ENCODE results near the gene ZNF467.

ZNF467 gene

GRCh38 chr7:149785983-149786382 is 12.6 kb upstream of the ZNF467 start:
- no peak for DNase-seq (ENCODE audit: extremely low read depth, low read depth)
- TF ChIP-seq CTCF (IDR thresholded peaks at IDR 0.05; ENCODE audit: low read depth, low read length) = no peak

- no peak for DNase-seq (ENCODE audit: extremely low read depth, low read depth)
- no peak for TF ChIP-seq CTCF (IDR thresholded peaks at IDR 0.05; ENCODE audit: low read depth, low read length)
Measured at GRCh38 chr7:149785402-149785801, 12.0 kb upstream of the ZNF467 start.

GRCh38 chr7:149784251-149784608 is 10.8 kb upstream of the ZNF467 start:
- DNase-seq (ENCODE audit: extremely low read depth, low read depth) = no peak
- no peak for TF ChIP-seq CTCF (IDR thresholded peaks at IDR 0.05; ENCODE audit: low read depth, low read length)

GRCh38 chr7:149783386-149784250 is 10.2 kb upstream of the ZNF467 start:
- DNase-seq (ENCODE audit: extremely low read depth, low read depth) = no peak
- no peak for TF ChIP-seq CTCF (IDR thresholded peaks at IDR 0.05; ENCODE audit: low read depth, low read length)

- no peak for DNase-seq (ENCODE audit: extremely low read depth, low read depth)
Measured at GRCh38 chr7:149782682-149783345, 9.4 kb upstream of the ZNF467 start.

GRCh38 chr7:149781921-149782320 is 8.5 kb upstream of the ZNF467 start:
- TF ChIP-seq CTCF (IDR thresholded peaks at IDR 0.05; ENCODE audit: low read depth, low read length) = no peak
- DNase-seq (ENCODE audit: extremely low read depth, low read depth) = no peak

More at GRCh38 chr7:149782682-149783345, 9.4 kb upstream of the ZNF467 start:
- no peak for TF ChIP-seq CTCF (IDR thresholded peaks at IDR 0.05; ENCODE audit: low read depth, low read length)

All from AG09319 (cell line).